ENCODE measurements around the gene ALKBH7. TPM values are rescaled to one million over a fixed set of nuclear protein-coding genes. Genes with fewer than 3 reads are reported as not detected.
"Not testable (repeated sequence)": the region's sequence is repeated elsewhere in the genome, so short reads cannot be mapped to it uniquely, and the experiment has no call there.

The ALKBH7 gene
- total RNA-seq (2014; rRNA removed; shearing (Covaris generic)) = 74.3 and 90.4 TPM in 2 replicates

- H3K36me3 ChIP-seq (replicated peaks; ENCODE audit: control insufficient read depth, insufficient read depth, low read length) = 0 out of 2 replicates have a peak, but pooled peaks cover 3% of the 10 kb centered on the region
- H3K4me3 ChIP-seq (ENCODE audit: insufficient read depth, low read depth, low read length) = peak within 1 kb of the TSS; percentile 95
- H3K27me3 ChIP-seq (ENCODE audit: control insufficient read depth, insufficient read depth, low read length) = no peaks in the 10 kb centered on the region
- peak; percentile 95 for DNase-seq
Measured at GRCh38 chr19:6372594-6373095, at the start of gene ALKBH7. ALKBH7 (plus strand) TSS chr19:6372794; CDS start chr19:6372821, 27 bp downstream.

GRCh38 chr19:6324757-6325156, 47.8 kb upstream of the ALKBH7 start:
- H3K27me3 ChIP-seq (ENCODE audit: control insufficient read depth, insufficient read depth, low read length) = peaks cover 2% of the 10 kb centered on the region; the same call in 1 of the 2 replicates
- DNase-seq = no peak
- H3K36me3 ChIP-seq (replicated peaks; ENCODE audit: control insufficient read depth, insufficient read depth, low read length) = no peaks in the 10 kb centered on the region
- no peak overlapping the region for H3K4me3 ChIP-seq (ENCODE audit: insufficient read depth, low read depth, low read length)

- Histone ChIP-seq H3K36me3 (replicated peaks; ENCODE audit: control insufficient read depth, insufficient read depth, low read length) (no peaks in the 10 kb centered on the region), H3K4me3 (ENCODE audit: insufficient read depth, low read depth, low read length) (no peak overlapping the region), H3K27me3 (ENCODE audit: control insufficient read depth, insufficient read depth, low read length) (peaks cover 2% of the 10 kb centered on the region; the same call in 1 of the 2 replicates)
- DNase-seq = no peak
Measured at GRCh38 chr19:6325614-6326013, 47.0 kb upstream of the ALKBH7 start.

GRCh38 chr19:6326815-6327214, 45.8 kb upstream of the ALKBH7 start:
- DNase-seq = no peak
- H3K36me3 ChIP-seq (replicated peaks; ENCODE audit: control insufficient read depth, insufficient read depth, low read length) = no peaks in the 10 kb centered on the region
- H3K27me3 ChIP-seq (ENCODE audit: control insufficient read depth, insufficient read depth, low read length) = peaks cover 2% of the 10 kb centered on the region; the same call in 1 of the 2 replicates
- no peak overlapping the region for H3K4me3 ChIP-seq (ENCODE audit: insufficient read depth, low read depth, low read length)

GRCh38 chr19:6333439-6333838, 39.2 kb upstream of the ALKBH7 start, which contains the start of gene ACER1:
ACER1 (minus strand) TSS chr19:6333612; CDS start chr19:6333551, 61 bp downstream.
- H3K27me3 ChIP-seq (ENCODE audit: control insufficient read depth, insufficient read depth, low read length) = no peaks in the 10 kb centered on the region
- DNase-seq = no peak
- H3K36me3 ChIP-seq (replicated peaks; ENCODE audit: control insufficient read depth, insufficient read depth, low read length) = no peaks in the 10 kb centered on the region
- H3K4me3 ChIP-seq (ENCODE audit: insufficient read depth, low read depth, low read length) = no peak within 1 kb of the TSS

- Histone ChIP-seq H3K36me3 (replicated peaks; ENCODE audit: control insufficient read depth, insufficient read depth, low read length) (no peaks in the 10 kb centered on the region), H3K4me3 (ENCODE audit: insufficient read depth, low read depth, low read length) (no peak overlapping the region), H3K27me3 (ENCODE audit: control insufficient read depth, insufficient read depth, low read length) (no peaks in the 10 kb centered on the region)
- DNase-seq = no peak
Measured at GRCh38 chr19:6334490-6335285, 37.9 kb upstream of the ALKBH7 start.

GRCh38 chr19:6340493-6341201, 31.9 kb upstream of the ALKBH7 start:
- peak; percentile 77 for DNase-seq
- H3K36me3 ChIP-seq (replicated peaks; ENCODE audit: control insufficient read depth, insufficient read depth, low read length) = no peaks in the 10 kb centered on the region
- H3K27me3 ChIP-seq (ENCODE audit: control insufficient read depth, insufficient read depth, low read length) = no peaks in the 10 kb centered on the region
- H3K4me3 ChIP-seq (ENCODE audit: insufficient read depth, low read depth, low read length) = no peak overlapping the region

GRCh38 chr19:6343462-6343861, 29.1 kb upstream of the ALKBH7 start:
- no peaks in the 10 kb centered on the region for H3K27me3 ChIP-seq (ENCODE audit: control insufficient read depth, insufficient read depth, low read length)
- no peak overlapping the region for H3K4me3 ChIP-seq (ENCODE audit: insufficient read depth, low read depth, low read length)
- DNase-seq = no peak
- no peaks in the 10 kb centered on the region for H3K36me3 ChIP-seq (replicated peaks; ENCODE audit: control insufficient read depth, insufficient read depth, low read length)

GRCh38 chr19:6349271-6349670, 23.3 kb upstream of the ALKBH7 start:
- H3K4me3 ChIP-seq (ENCODE audit: insufficient read depth, low read depth, low read length); H3K36me3 ChIP-seq (replicated peaks; ENCODE audit: control insufficient read depth, insufficient read depth, low read length); DNase-seq; H3K27me3 ChIP-seq (ENCODE audit: control insufficient read depth, insufficient read depth, low read length): not testable (repeated sequence)

GRCh38 chr19:6350688-6351087, 21.9 kb upstream of the ALKBH7 start:
- DNase-seq = no peak
- Histone ChIP-seq H3K4me3 (ENCODE audit: insufficient read depth, low read depth, low read length) (no peak overlapping the region), H3K27me3 (ENCODE audit: control insufficient read depth, insufficient read depth, low read length) (peaks cover 2% of the 10 kb centered on the region; the same call in 1 of the 2 replicates), H3K36me3 (replicated peaks; ENCODE audit: control insufficient read depth, insufficient read depth, low read length) (no peaks in the 10 kb centered on the region)

- DNase-seq = no peak
- Histone ChIP-seq H3K4me3 (ENCODE audit: insufficient read depth, low read depth, low read length) (no peak overlapping the region), H3K27me3 (ENCODE audit: control insufficient read depth, insufficient read depth, low read length) (peaks cover 2% of the 10 kb centered on the region; the same call in 1 of the 2 replicates), H3K36me3 (replicated peaks; ENCODE audit: control insufficient read depth, insufficient read depth, low read length) (no peaks in the 10 kb centered on the region)
Measured at GRCh38 chr19:6352381-6353165, 20.0 kb upstream of the ALKBH7 start.

- H3K27me3 ChIP-seq (ENCODE audit: control insufficient read depth, insufficient read depth, low read length) = peaks cover 2% of the 10 kb centered on the region; the same call in 1 of the 2 replicates
- DNase-seq = peak; percentile 57
- no peak overlapping the region for H3K4me3 ChIP-seq (ENCODE audit: insufficient read depth, low read depth, low read length)
Measured at GRCh38 chr19:6354098-6354674, 18.4 kb upstream of the ALKBH7 start.

GRCh38 chr19:6355321-6356040, 17.1 kb upstream of the ALKBH7 start:
- not testable (repeated sequence) for H3K36me3 ChIP-seq (replicated peaks; ENCODE audit: control insufficient read depth, insufficient read depth, low read length); H3K4me3 ChIP-seq (ENCODE audit: insufficient read depth, low read depth, low read length); H3K27me3 ChIP-seq (ENCODE audit: control insufficient read depth, insufficient read depth, low read length); DNase-seq

More at GRCh38 chr19:6354098-6354674, 18.4 kb upstream of the ALKBH7 start:
- H3K36me3 ChIP-seq (replicated peaks; ENCODE audit: control insufficient read depth, insufficient read depth, low read length) = no peaks in the 10 kb centered on the region

All from H7 (cell line).